GM12891 (cell line): ENCODE measurements around the gene ARID1B.
A peak's percentile ranks its signal among the peaks of the same experiment; 100 is the strongest.

Experiments
- DNase-seq: peaks from one replicate; pipeline ENCODE4 v3.0.0; 2011; ENCODE audit warnings: low spot score; ENCODE audit not compliant: insufficient read length
- FAIRE-seq: peaks from 2 replicates; lab custom pipeline; 2011; peaks lifted over from hg19 to GRCh38; lab: Jason Lieb, UNC
- PAX5 ChIP-seq: IDR thresholded peaks from 2 replicates; pipeline ENCODE4 v1.6.1; 2011; ENCODE audit warnings: low read length, moderate library complexity, mild to moderate bottlenecking; ENCODE audit not compliant: insufficient read depth, severe bottlenecking
- POLR2A ChIP-seq: IDR thresholded peaks from 2 replicates; pipeline ENCODE4 v1.6.1; 2011; ENCODE audit warnings: low read depth, low read length, control low read depth
- POLR2AphosphoS5 ChIP-seq: IDR thresholded peaks from 2 replicates; pipeline ENCODE4 v1.6.1; 2011; ENCODE audit warnings: low read depth, low read length, control low read depth
- POU2F2 ChIP-seq: IDR thresholded peaks from 2 replicates; pipeline ENCODE4 v1.6.1; 2011; ENCODE audit warnings: low read depth, mild to moderate bottlenecking, control low read depth, low read length, moderate library complexity
- SPI1 ChIP-seq: IDR thresholded peaks from 2 replicates; pipeline ENCODE4 v1.6.1; 2011; ENCODE audit warnings: low read depth, low read length, control low read depth
- TAF1 ChIP-seq: IDR thresholded peaks from 2 replicates; pipeline ENCODE4 v1.6.1; 2011; ENCODE audit warnings: low read depth, low read length, control low read depth

ARID1B gene

GRCh38 chr6:156822747-156823206 lies 45.6 kb downstream of the ARID1B start:
- no peak for TF ChIP-seq SPI1
- TF ChIP-seq POLR2AphosphoS5: no peak
- TF ChIP-seq TAF1: no peak
- TF ChIP-seq PAX5: no peak
- TF ChIP-seq POLR2A: no peak
- no peak for TF ChIP-seq POU2F2
- DNase-seq (no peak), FAIRE-seq (peak; percentile 81)

DNA sequence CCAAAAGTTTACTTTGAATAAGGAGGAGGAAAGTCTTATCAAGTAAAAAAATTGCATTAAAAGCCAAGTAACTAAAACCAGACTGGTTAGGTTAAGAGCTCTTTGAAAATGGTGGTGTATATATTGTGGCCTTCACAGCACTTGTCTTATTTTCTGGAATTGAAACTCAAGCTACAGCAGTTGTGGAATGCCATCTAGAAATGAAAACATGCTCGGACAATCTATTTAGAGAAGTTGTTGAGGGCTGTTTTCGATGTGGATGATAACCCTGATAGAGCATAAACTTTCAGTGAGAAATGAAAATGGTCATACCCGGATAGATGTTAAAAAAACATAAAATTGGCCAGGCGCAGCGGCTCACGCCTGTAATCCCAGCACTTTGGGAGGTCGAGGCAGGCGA lies 47.0 kb downstream of the ARID1B start:
- FAIRE-seq (peak; percentile 26), DNase-seq (no peak)
- TF ChIP-seq POU2F2: no peak

- FAIRE-seq (no peak), DNase-seq (no peak)
Measured at GRCh38 chr6:156825475-156825874, 48.3 kb downstream of the ARID1B start.

GRCh38 chr6:156826290-156826955 lies 49.2 kb downstream of the ARID1B start:
- DNase-seq (no peak), FAIRE-seq (no peak)

More at GRCh38 chr6:156825475-156825874, 48.3 kb downstream of the ARID1B start:
- TF ChIP-seq SPI1 (no peak), TAF1 (no peak), POU2F2 (no peak), POLR2AphosphoS5 (no peak), PAX5 (no peak), POLR2A (no peak)

GRCh38 chr6:156827382-156827781 lies 50.2 kb downstream of the ARID1B start:
- FAIRE-seq (peak; percentile 16), DNase-seq (no peak)
- TF ChIP-seq POLR2AphosphoS5: no peak
- no peak for TF ChIP-seq SPI1
- TF ChIP-seq TAF1: no peak
- no peak for TF ChIP-seq POLR2A
- TF ChIP-seq POU2F2: no peak
- TF ChIP-seq PAX5: no peak

More at GRCh38 chr6:156826290-156826955, 49.2 kb downstream of the ARID1B start:
- TF ChIP-seq POLR2A: no peak
- no peak for TF ChIP-seq SPI1
- no peak for TF ChIP-seq TAF1
- TF ChIP-seq POU2F2: no peak

GRCh38 chr6:156828280-156828703 lies 51.1 kb downstream of the ARID1B start:
- DNase-seq (no peak), FAIRE-seq (peak; percentile 78)
- TF ChIP-seq PAX5 (no peak), POLR2AphosphoS5 (no peak), SPI1 (no peak), POU2F2 (no peak), TAF1 (no peak), POLR2A (no peak)

- DNase-seq: no peak
- TF ChIP-seq POU2F2 (no peak), SPI1 (no peak), TAF1 (no peak), POLR2AphosphoS5 (no peak), PAX5 (no peak), POLR2A (no peak)
- FAIRE-seq: no peak
Measured at GRCh38 chr6:156830126-156830525, 52.9 kb downstream of the ARID1B start.

DNA sequence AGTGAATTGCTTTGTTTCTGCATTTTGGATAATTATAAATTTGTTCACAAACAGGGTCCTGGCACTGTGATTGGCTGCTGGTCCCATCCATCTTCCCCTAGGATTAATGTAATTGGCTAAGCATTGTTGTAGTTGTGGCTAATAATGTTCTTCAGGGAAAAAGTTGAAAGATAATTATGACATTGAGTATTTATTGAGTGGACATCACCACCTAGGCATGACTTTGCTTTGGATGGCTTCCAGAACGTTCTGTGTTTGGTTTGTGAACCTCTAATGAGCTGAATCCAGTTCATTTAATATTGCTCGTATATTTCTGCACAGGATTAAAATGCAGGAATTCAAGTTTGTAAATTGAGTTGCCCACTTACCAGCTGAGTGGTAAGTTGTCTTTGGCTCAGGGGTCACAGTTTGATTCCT lies 55.1 kb downstream of the ARID1B start:
- no peak for TF ChIP-seq SPI1
- no peak for TF ChIP-seq POLR2AphosphoS5
- TF ChIP-seq POLR2A: no peak
- FAIRE-seq (peak; percentile 58), DNase-seq (no peak)

GRCh38 chr6:156832669-156833068 lies 55.5 kb downstream of the ARID1B start:
- no peak for TF ChIP-seq POLR2A
- no peak for TF ChIP-seq POLR2AphosphoS5
- TF ChIP-seq POU2F2: no peak
- TF ChIP-seq SPI1: no peak
- TF ChIP-seq TAF1: no peak
- TF ChIP-seq PAX5: no peak
- no peak for DNase-seq
- FAIRE-seq: peak; percentile 57

GRCh38 chr6:156833755-156834154 lies 56.6 kb downstream of the ARID1B start:
- no peak for FAIRE-seq
- TF ChIP-seq POLR2AphosphoS5: no peak
- no peak for TF ChIP-seq POLR2A
- no peak for TF ChIP-seq SPI1
- TF ChIP-seq PAX5: no peak
- no peak for TF ChIP-seq TAF1
- TF ChIP-seq POU2F2: no peak
- no peak for DNase-seq
